Keratinocyte (primary cell): ENCODE measurements around the gene SSBP4.

Experiments used
- CTCF ChIP-seq, 3 experiments: IDR thresholded peaks in 1 of 3; conservative IDR thresholded peaks in 1 of 3; optimal IDR thresholded peaks in 1 of 3; 2 replicates in 2 of 3; 3 replicates in 1 of 3; pipeline versions ENCODE3 to v1.5.1; 2011; ENCODE audit warnings: low read length in 3 of 3, mild to moderate bottlenecking in 3 of 3, moderate library complexity in 2 of 3, control low read depth in 1 of 3, inconsistent platforms in 1 of 3; ENCODE audit not compliant: insufficient read depth in 2 of 3; ENCODE audit errors: extremely low read depth in 1 of 3
- EZH2 ChIP-seq: IDR thresholded peaks from one replicate; pipeline ENCODE4 v1.6.1; 2012; ENCODE audit warnings: inconsistent platforms, mild to moderate bottlenecking, low read length, moderate library complexity

GRCh38 chr19:18478545-18479311 lies 59.5 kb downstream of the SSBP4 start:
- TF ChIP-seq CTCF (optimal IDR thresholded peaks at IDR 0.05 in 1 of 3, IDR thresholded peaks at IDR 0.05 in 1 of 3, conservative IDR thresholded peaks at IDR 0.05 in 1 of 3; ENCODE audit: extremely low read depth in 1 of 3, insufficient read depth in 2 of 3, low read length in 3 of 3) (no peak), EZH2 (no peak)
